HCT116 (cell line): ENCODE data around the gene GDI1.

ENCODE experiments used
- EGR1 ChIP-seq: IDR thresholded peaks from 2 replicates; pipeline ENCODE4 v1.6.1; 2012; ENCODE audit warnings: low read depth
- EZH2 ChIP-seq: fragments of 200-600 bp; sonication (generic); IDR thresholded peaks from 2 replicates; pipeline ENCODE4 v1.6.1; 2017; ENCODE audit warnings: antibody characterized with exemption, mixed run types
- POLR2AphosphoS5 ChIP-seq: IDR thresholded peaks from 2 replicates; pipeline ENCODE4 v1.6.1; 2011; ENCODE audit warnings: mild to moderate bottlenecking, low read depth, low read length, moderate library complexity
- RAD21 ChIP-seq: IDR thresholded peaks from 2 replicates; pipeline ENCODE4 v1.6.1; 2012; ENCODE audit warnings: low read depth, mild to moderate bottlenecking
- YY1 ChIP-seq: IDR thresholded peaks from 2 replicates; pipeline ENCODE4 v1.6.1; 2011; ENCODE audit warnings: low read length, low read depth, moderate library complexity, mild to moderate bottlenecking; ENCODE audit not compliant: insufficient replicate concordance; ENCODE audit errors: extremely low read depth
- ZNF274 ChIP-seq: fragments of 200-500 bp; sonication (Bioruptor generic); IDR thresholded peaks from 2 replicates; pipeline ENCODE4 v1.6.1; 2014; ENCODE audit warnings: mild to moderate bottlenecking, low read depth, low read length, inconsistent platforms
- TF ChIP-seq, protein P1 (sequence below), 3 experiments: fragments of 200-600 bp in 1 of 3; sonication (generic) in 1 of 3; IDR thresholded peaks in 2 of 3; conservative IDR thresholded peaks in 1 of 3; 2 replicates each; pipeline ENCODE4 v1.5.1; 2012 to 2017; ENCODE audit warnings: low read depth in 2 of 3, low read length in 2 of 3, antibody characterized with exemption in 1 of 3, borderline replicate concordance in 1 of 3, control low read depth in 1 of 3, mild to moderate bottlenecking in 1 of 3, mixed read lengths in 1 of 3, mixed run types in 1 of 3, moderate library complexity in 1 of 3; ENCODE audit not compliant: insufficient read depth in 1 of 3

GRCh38 chrX:154488336-154489075, 51.6 kb downstream of the GDI1 start:
- TF ChIP-seq, protein P1, sequence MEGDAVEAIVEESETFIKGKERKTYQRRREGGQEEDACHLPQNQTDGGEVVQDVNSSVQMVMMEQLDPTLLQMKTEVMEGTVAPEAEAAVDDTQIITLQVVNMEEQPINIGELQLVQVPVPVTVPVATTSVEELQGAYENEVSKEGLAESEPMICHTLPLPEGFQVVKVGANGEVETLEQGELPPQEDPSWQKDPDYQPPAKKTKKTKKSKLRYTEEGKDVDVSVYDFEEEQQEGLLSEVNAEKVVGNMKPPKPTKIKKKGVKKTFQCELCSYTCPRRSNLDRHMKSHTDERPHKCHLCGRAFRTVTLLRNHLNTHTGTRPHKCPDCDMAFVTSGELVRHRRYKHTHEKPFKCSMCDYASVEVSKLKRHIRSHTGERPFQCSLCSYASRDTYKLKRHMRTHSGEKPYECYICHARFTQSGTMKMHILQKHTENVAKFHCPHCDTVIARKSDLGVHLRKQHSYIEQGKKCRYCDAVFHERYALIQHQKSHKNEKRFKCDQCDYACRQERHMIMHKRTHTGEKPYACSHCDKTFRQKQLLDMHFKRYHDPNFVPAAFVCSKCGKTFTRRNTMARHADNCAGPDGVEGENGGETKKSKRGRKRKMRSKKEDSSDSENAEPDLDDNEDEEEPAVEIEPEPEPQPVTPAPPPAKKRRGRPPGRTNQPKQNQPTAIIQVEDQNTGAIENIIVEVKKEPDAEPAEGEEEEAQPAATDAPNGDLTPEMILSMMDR (IDR thresholded peaks at IDR 0.05 in 2 of 3, conservative IDR thresholded peaks at IDR 0.05 in 1 of 3; ENCODE audit: borderline replicate concordance in 1 of 3, insufficient read depth in 1 of 3, low read depth in 2 of 3, low read length in 2 of 3), result no peak
- TF ChIP-seq YY1 (no peak), ZNF274 (no peak), POLR2AphosphoS5 (no peak), EGR1 (no peak), RAD21 (no peak), EZH2 (no peak)
